Panc1 (cell line): ENCODE results near the gene ADCY4. TPM values are rescaled to one million over a fixed set of nuclear protein-coding genes. Genes with fewer than 3 reads are reported as not detected.
A peak's percentile ranks its signal among the peaks of the same experiment; 100 is the strongest.

Source experiments
- ATAC-seq: fragments of 200-7000 bp; cut with Tn5 transposase; 2 replicates; pipeline ENCODE4 v1.9.1; 2020; ENCODE audit warnings: mild to moderate bottlenecking, moderate library complexity
- BruUV-seq: library from RNA; stranded (reverse); fragments of 400-500 nt; replicated peaks from 2 replicates; lab custom pipeline; 2021; lab: Mats Ljungman, UMichigan
- CTCF ChIA-PET: fragments of 300-600 bp; sonication (Branson Sonifier 250); formaldehyde crosslinking; loops from one replicate; lab custom pipeline; 2022; ENCODE audit warnings: antibody characterized with exemption; lab: Charles Lee
- POLR2A ChIA-PET: fragments of 300-600 bp; sonication (Branson Sonifier 250); formaldehyde crosslinking; loops from one replicate; lab custom pipeline; 2022; ENCODE audit warnings: antibody characterized with exemption; lab: Charles Lee
- DNase-seq: peaks from one replicate; pipeline ENCODE4 v3.0.0-alpha.2; 2010; ENCODE audit warnings: low read depth, low spot score
- H3K27ac ChIP-seq: 2 replicates; pipeline ENCODE4 v1.5.1; 2011; ENCODE audit warnings: mild to moderate bottlenecking, low read length, inconsistent platforms
- H3K27me3 ChIP-seq: fragments of 200-500 bp; sonication (Bioruptor generic); 2 replicates; pipeline ENCODE4 v1.6.0; 2014; ENCODE audit warnings: low read length, inconsistent platforms; ENCODE audit not compliant: control insufficient read depth, insufficient read depth
- H3K36me3 ChIP-seq: fragments of 200-500 bp; sonication (Bioruptor generic); 2 replicates; pipeline ENCODE4 v1.5.1; 2014; ENCODE audit warnings: inconsistent platforms, mild to moderate bottlenecking, low read length, moderate library complexity; ENCODE audit not compliant: control insufficient read depth, insufficient read depth
- H3K4me1 ChIP-seq: 2 replicates; pipeline ENCODE4 v1.5.1; 2011; ENCODE audit warnings: inconsistent platforms, mild to moderate bottlenecking, low read length, moderate library complexity; ENCODE audit not compliant: control insufficient read depth, insufficient read depth
- H3K4me3 ChIP-seq, 2 experiments: 2 replicates each; pipeline ENCODE4 v1.5.1; 2011 to 2012; ENCODE audit warnings: low read depth in 2 of 2, low read length in 2 of 2, mild to moderate bottlenecking in 2 of 2, inconsistent platforms in 1 of 2, moderate library complexity in 1 of 2
- H3K9me3 ChIP-seq: fragments of 200-500 bp; sonication (Bioruptor generic); 2 replicates; pipeline ENCODE4 v1.5.1; 2014; ENCODE audit warnings: low read depth, mild to moderate bottlenecking, inconsistent platforms, low read length, moderate library complexity; ENCODE audit not compliant: control insufficient read depth, insufficient read depth
- POLR2AphosphoS5 ChIP-seq: IDR thresholded peaks from 2 replicates; pipeline ENCODE4 v1.6.1; 2012; ENCODE audit warnings: mild to moderate bottlenecking, low read depth, low read length, moderate library complexity
- SIN3A ChIP-seq: IDR thresholded peaks from 2 replicates; pipeline ENCODE4 v1.6.1; 2012; ENCODE audit warnings: low read depth, mild to moderate bottlenecking, low read length, moderate library complexity, borderline replicate concordance; ENCODE audit not compliant: insufficient read depth
- TCF7L2 ChIP-seq: IDR thresholded peaks from 2 replicates; pipeline ENCODE4 v1.6.1; 2011; ENCODE audit warnings: mild to moderate bottlenecking, low read depth, low read length, inconsistent platforms
- in situ Hi-C: cut with HindIII; loops from 2 replicates; pipeline ENCODE4 v1.10.0; 2016; ENCODE audit warnings: low sequenced_read_pairs, low pct_unique_long_range_greater_than_20kb
- intact Hi-C: fragments of 100-400 bp; cut with micrococcal nuclease; formaldehyde crosslinking; loops from one replicate; pipeline ENCODE4 v1.10.0; 2022; ENCODE audit not compliant: unreplicated experiment
- total RNA-seq: library from RNA; stranded (reverse); gene quantifications from one replicate; pipeline ENCODE4 v1.2.1, GENCODE V29; 2021; ENCODE audit not compliant: unreplicated experiment
- TF ChIP-seq, protein P1 (sequence below), 2 experiments: IDR thresholded peaks; 2 replicates each; pipeline ENCODE4 v1.6.1; 2011 to 2012; ENCODE audit warnings: low read depth in 2 of 2, control low read depth in 1 of 2, low read length in 1 of 2, mild to moderate bottlenecking in 1 of 2, moderate library complexity in 1 of 2; ENCODE audit not compliant: insufficient read depth in 1 of 2
- TF ChIP-seq, protein P2 (sequence below): fragments of 450-650 bp; IDR thresholded peaks from 2 replicates; pipeline ENCODE4 v1.5.1; 2017; ENCODE audit warnings: mild to moderate bottlenecking

ADCY4 gene
- total RNA-seq, 1 experiment from 2014 or later = 0.21 TPM

DNA sequence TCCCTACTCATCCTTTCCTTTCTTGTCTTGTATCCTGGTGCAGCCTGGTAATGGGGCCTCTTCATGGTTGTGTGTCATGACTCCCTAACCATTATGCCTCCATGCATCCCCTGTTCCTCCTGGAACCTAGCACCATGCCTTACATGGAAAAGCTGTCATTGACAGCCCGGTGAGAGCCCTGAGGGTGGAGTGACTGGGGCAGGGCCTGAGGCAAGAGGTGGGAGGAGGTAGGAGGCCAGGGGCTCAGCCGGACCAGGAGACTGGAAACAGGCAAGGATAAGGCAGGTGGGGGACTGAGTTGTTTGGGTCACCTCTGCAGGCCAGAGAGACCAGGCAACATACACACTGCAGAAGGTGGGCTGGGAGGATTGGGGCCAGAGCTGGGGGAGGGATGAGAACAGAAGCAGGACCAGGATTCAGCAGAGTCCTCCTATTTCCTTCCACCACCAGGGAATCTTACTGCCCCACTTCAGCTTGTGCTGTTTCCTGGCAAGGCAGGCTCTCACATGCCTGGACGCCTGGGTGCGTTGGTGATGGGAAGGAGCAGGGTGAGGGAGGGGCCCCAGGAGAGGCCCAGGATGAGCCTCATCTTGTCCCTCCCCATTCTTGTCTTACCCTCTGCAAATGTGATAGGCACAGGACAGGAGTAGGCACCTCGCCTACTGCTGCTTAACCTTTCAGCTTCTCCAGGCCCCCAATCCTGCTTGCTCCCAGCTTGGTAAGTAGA is 25.2 kb downstream of the ADCY4 start, which contains the start of gene LTB4R2:
Gene LTB4R2, plus strand, starts transcription at position 603 of the 727 bp plus-strand sequence. CDS start 525 bp downstream, outside the sequence.
- no peak for TF ChIP-seq TCF7L2
- TF ChIP-seq POLR2AphosphoS5 = no peak
- TF ChIP-seq, protein P1, sequence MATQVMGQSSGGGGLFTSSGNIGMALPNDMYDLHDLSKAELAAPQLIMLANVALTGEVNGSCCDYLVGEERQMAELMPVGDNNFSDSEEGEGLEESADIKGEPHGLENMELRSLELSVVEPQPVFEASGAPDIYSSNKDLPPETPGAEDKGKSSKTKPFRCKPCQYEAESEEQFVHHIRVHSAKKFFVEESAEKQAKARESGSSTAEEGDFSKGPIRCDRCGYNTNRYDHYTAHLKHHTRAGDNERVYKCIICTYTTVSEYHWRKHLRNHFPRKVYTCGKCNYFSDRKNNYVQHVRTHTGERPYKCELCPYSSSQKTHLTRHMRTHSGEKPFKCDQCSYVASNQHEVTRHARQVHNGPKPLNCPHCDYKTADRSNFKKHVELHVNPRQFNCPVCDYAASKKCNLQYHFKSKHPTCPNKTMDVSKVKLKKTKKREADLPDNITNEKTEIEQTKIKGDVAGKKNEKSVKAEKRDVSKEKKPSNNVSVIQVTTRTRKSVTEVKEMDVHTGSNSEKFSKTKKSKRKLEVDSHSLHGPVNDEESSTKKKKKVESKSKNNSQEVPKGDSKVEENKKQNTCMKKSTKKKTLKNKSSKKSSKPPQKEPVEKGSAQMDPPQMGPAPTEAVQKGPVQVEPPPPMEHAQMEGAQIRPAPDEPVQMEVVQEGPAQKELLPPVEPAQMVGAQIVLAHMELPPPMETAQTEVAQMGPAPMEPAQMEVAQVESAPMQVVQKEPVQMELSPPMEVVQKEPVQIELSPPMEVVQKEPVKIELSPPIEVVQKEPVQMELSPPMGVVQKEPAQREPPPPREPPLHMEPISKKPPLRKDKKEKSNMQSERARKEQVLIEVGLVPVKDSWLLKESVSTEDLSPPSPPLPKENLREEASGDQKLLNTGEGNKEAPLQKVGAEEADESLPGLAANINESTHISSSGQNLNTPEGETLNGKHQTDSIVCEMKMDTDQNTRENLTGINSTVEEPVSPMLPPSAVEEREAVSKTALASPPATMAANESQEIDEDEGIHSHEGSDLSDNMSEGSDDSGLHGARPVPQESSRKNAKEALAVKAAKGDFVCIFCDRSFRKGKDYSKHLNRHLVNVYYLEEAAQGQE (IDR thresholded peaks at IDR 0.05; ENCODE audit: insufficient read depth in 1 of 2, low read depth in 2 of 2, low read length in 1 of 2) = no peak
- TF ChIP-seq, protein P2, sequence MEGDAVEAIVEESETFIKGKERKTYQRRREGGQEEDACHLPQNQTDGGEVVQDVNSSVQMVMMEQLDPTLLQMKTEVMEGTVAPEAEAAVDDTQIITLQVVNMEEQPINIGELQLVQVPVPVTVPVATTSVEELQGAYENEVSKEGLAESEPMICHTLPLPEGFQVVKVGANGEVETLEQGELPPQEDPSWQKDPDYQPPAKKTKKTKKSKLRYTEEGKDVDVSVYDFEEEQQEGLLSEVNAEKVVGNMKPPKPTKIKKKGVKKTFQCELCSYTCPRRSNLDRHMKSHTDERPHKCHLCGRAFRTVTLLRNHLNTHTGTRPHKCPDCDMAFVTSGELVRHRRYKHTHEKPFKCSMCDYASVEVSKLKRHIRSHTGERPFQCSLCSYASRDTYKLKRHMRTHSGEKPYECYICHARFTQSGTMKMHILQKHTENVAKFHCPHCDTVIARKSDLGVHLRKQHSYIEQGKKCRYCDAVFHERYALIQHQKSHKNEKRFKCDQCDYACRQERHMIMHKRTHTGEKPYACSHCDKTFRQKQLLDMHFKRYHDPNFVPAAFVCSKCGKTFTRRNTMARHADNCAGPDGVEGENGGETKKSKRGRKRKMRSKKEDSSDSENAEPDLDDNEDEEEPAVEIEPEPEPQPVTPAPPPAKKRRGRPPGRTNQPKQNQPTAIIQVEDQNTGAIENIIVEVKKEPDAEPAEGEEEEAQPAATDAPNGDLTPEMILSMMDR = no peak
- no peak for TF ChIP-seq SIN3A
- CTCF ChIA-PET = no interaction called here
- H3K36me3 ChIP-seq = no peaks in the 10 kb centered on the region
- in situ Hi-C loops = no loop called here
- intact Hi-C loops = no loop called here
- POLR2A ChIA-PET = no interaction called here
- ATAC-seq (no peak), DNase-seq (no peak)
- no peak within 1 kb of the TSS for H3K4me3 ChIP-seq
- H3K4me1 ChIP-seq = no peaks in the 10 kb centered on the region
- H3K27me3 ChIP-seq = no peaks in the 10 kb centered on the region
- no peaks in the 10 kb centered on the region for H3K9me3 ChIP-seq
- H3K27ac ChIP-seq = no peak within 1 kb of the TSS
- no TSS peak for BruUV-seq

- H3K4me3 ChIP-seq = no peak overlapping the region
- ChIA-PET POLR2A (no interaction called here), CTCF (interaction anchor here (0.6 to 1.0 kb wide), 4 partner anchors 123 to 240 kb away, joined by 3 read pairs; no protein-coding TSS in a partner anchor)
- no TSS peak for BruUV-seq
- TF ChIP-seq, protein P1 (IDR thresholded peaks at IDR 0.05; ENCODE audit: insufficient read depth in 1 of 2, low read depth in 2 of 2, low read length in 1 of 2) = no peak
- TF ChIP-seq TCF7L2 (no peak), POLR2AphosphoS5 (no peak), SIN3A (no peak)
- TF ChIP-seq, protein P2 = peak; percentile 69
- no peaks in the 10 kb centered on the region; the same call in 1 of the 2 replicates for H3K36me3 ChIP-seq
- intact Hi-C loops = no loop called here
- H3K27ac ChIP-seq = no peak overlapping the region
- no peaks in the 10 kb centered on the region for H3K9me3 ChIP-seq
- no peaks in the 10 kb centered on the region for H3K27me3 ChIP-seq
- H3K4me1 ChIP-seq = no peaks in the 10 kb centered on the region
- DNase-seq = no peak
- ATAC-seq = no peak
- in situ Hi-C loops = no loop called here
Measured at GRCh38 chr14:24308342-24309124, 26.3 kb downstream of the ADCY4 start.
